AG09309 (cell line): ENCODE data around the gene HSPA1B.

Experiments
- DNase-seq: peaks from one replicate; pipeline ENCODE4 v3.0.0-alpha.2; 2010; ENCODE audit warnings: low read depth
- H3K4me3 ChIP-seq: 2 replicates; pipeline ENCODE4 v1.5.1; 2011; ENCODE audit warnings: mild to moderate bottlenecking, low read depth, low read length, moderate library complexity; ENCODE audit not compliant: control insufficient read depth
- CTCF ChIP-seq: IDR thresholded peaks from 2 replicates; pipeline ENCODE4 v1.5.1; 2011; ENCODE audit warnings: mild to moderate bottlenecking, low read depth, low read length, inconsistent platforms; ENCODE audit not compliant: insufficient read depth, control insufficient read depth; ENCODE audit errors: missing control alignments

Gene HSPA1B

GRCh38 chr6:31781244-31782125 is 46.1 kb upstream of the HSPA1B start:
- no peak for DNase-seq

GRCh38 chr6:31782126-31782855 is 45.2 kb upstream of the HSPA1B start:
- DNase-seq, result no peak
- TF ChIP-seq CTCF, result no peak

More at GRCh38 chr6:31781244-31782125, 46.1 kb upstream of the HSPA1B start:
- H3K4me3 ChIP-seq, result no peak overlapping the region
- no peak for TF ChIP-seq CTCF

GRCh38 chr6:31784098-31784925 is 43.2 kb upstream of the HSPA1B start:
- H3K4me3 ChIP-seq, result no peak overlapping the region
- no peak for TF ChIP-seq CTCF
- DNase-seq, result no peak

More at GRCh38 chr6:31782126-31782855, 45.2 kb upstream of the HSPA1B start:
- no peak overlapping the region for H3K4me3 ChIP-seq

- no peak overlapping the region for H3K4me3 ChIP-seq
- no peak for TF ChIP-seq CTCF
- DNase-seq, result no peak
These were observed 42.1 kb upstream of the HSPA1B start for GRCh38 chr6:31785475-31785874.

- H3K4me3 ChIP-seq, result no peak overlapping the region
- no peak for DNase-seq
- TF ChIP-seq CTCF, result peak; percentile 73
These were observed 36.0 kb upstream of the HSPA1B start for GRCh38 chr6:31791324-31792089.

- TF ChIP-seq CTCF, result no peak
- no peak overlapping the region for H3K4me3 ChIP-seq
- DNase-seq, result no peak
These were observed 35.5 kb upstream of the HSPA1B start for GRCh38 chr6:31792090-31792374.
